OCI-LY3 (cell line): ENCODE measurements around the gene TMEM229A.
"Not testable (repeated sequence)": the region's sequence is repeated elsewhere in the genome, so short reads cannot be mapped to it uniquely, and the experiment has no call there.

Experiments used
- H2AFZ ChIP-seq: fragments of 200-600, 300-600 bp; shearing (Covaris generic); 2 replicates; pipeline ENCODE4 v1.6.0; 2014; ENCODE audit warnings: antibody characterized with exemption, low read depth, low read length
- H3K27ac ChIP-seq: fragments of 200-600, 300-600 bp; sonication (generic); 2 replicates; pipeline ENCODE4 v1.5.1; 2014; ENCODE audit warnings: mild to moderate bottlenecking, low read length, moderate library complexity, mixed read lengths
- H3K27me3 ChIP-seq: fragments of 200-600, 300-600 bp; sonication (generic); 2 replicates; pipeline ENCODE4 v1.6.1; 2014; ENCODE audit warnings: low read depth, low read length, mixed read lengths
- H3K36me3 ChIP-seq: fragments of 200-600, 300-600 bp; sonication (generic); replicated peaks from 2 replicates; pipeline ENCODE3; 2014; ENCODE audit warnings: low read depth, low read length, mixed read lengths
- H3K4me1 ChIP-seq: fragments of 300-600, 200-600 bp; sonication (generic); 2 replicates; pipeline ENCODE4 v1.6.1; 2014; ENCODE audit warnings: low read length, mixed read lengths
- H3K4me2 ChIP-seq: fragments of 200-600, 300-600 bp; sonication (generic); 2 replicates; pipeline ENCODE4 v1.6.1; 2014; ENCODE audit warnings: low read length, mixed read lengths
- H3K4me3 ChIP-seq: fragments of 300-600, 200-600 bp; sonication (generic); 2 replicates; pipeline ENCODE4 v1.5.1; 2014; ENCODE audit warnings: antibody characterized with exemption, mild to moderate bottlenecking, low read length, moderate library complexity
- H3K79me2 ChIP-seq: fragments of 300-600, 200-600 bp; shearing (Covaris generic); 2 replicates; pipeline ENCODE4 v1.6.1; 2014; ENCODE audit warnings: mild to moderate bottlenecking, low read length, mixed read lengths
- H3K9ac ChIP-seq: fragments of 300-600, 200-600 bp; shearing (Covaris generic); 2 replicates; pipeline ENCODE4 v1.6.0; 2014; ENCODE audit warnings: mild to moderate bottlenecking, low read length, moderate library complexity
- H3K9me3 ChIP-seq: fragments of 200-600, 300-600 bp; shearing (Covaris generic); 2 replicates; pipeline ENCODE4 v1.6.1; 2014; ENCODE audit warnings: low read length, mixed read lengths; ENCODE audit not compliant: insufficient read depth
- H4K20me1 ChIP-seq: fragments of 200-600, 300-600 bp; sonication (generic); 2 replicates; pipeline ENCODE4 v1.6.1; 2016; ENCODE audit warnings: low read length, mixed read lengths; ENCODE audit not compliant: insufficient read depth
- CTCF ChIP-seq: fragments of 200-600, 300-600 bp; sonication (generic); IDR thresholded peaks from 2 replicates; pipeline ENCODE4 v1.5.1; 2014; ENCODE audit warnings: antibody characterized with exemption, low read length, low read depth
- EZH2phosphoT487 ChIP-seq: fragments of 200-600 bp; shearing (Covaris generic); IDR thresholded peaks from 2 replicates; pipeline ENCODE4 v1.6.1; 2018; ENCODE audit warnings: antibody characterized with exemption, mixed run types, low read depth

Gene TMEM229A

GRCh38 chr7:124022551-124022950, 10.3 kb downstream of the TMEM229A start:
- Histone ChIP-seq H3K4me1 (no peaks in the 10 kb centered on the region), H4K20me1 (no peaks in the 10 kb centered on the region), H3K4me3 (no peak overlapping the region), H3K27ac (no peak overlapping the region), H3K36me3 (no peaks in the 10 kb centered on the region), H3K4me2 (no peak overlapping the region), H3K27me3 (no peaks in the 10 kb centered on the region), H3K9me3 (no peaks in the 10 kb centered on the region), H2AFZ (no peak overlapping the region), H3K9ac (no peak overlapping the region), H3K79me2 (no peaks in the 10 kb centered on the region)
- no peak for TF ChIP-seq EZH2phosphoT487
- no peak for TF ChIP-seq CTCF

DNA sequence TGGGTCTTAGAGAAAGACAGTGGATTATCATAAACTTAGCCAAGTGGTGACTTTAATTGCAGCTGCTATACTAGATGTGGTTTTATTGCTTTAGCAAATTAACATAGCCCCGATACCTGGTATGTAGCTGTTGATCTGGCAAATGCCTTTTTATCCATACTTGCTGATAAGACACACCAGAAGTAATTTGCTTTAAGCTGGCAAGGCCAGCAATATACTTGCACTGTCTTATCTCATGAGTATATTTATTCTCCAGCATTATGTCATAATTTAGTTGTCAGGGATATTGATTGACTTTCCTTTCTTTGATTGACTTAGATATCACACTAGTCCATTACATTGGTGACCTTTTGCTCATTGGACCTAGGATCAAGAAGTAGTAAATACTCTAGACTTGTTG, 12.8 kb downstream of the TMEM229A start:
- H3K9me3 ChIP-seq, result no peaks in the 10 kb centered on the region
- TF ChIP-seq EZH2phosphoT487, result no peak
- H3K4me3 ChIP-seq, result no peak overlapping the region
- H2AFZ ChIP-seq, result no peak overlapping the region
- no peak overlapping the region for H3K27ac ChIP-seq
- no peaks in the 10 kb centered on the region for H3K4me1 ChIP-seq
- H3K9ac ChIP-seq, result no peak overlapping the region
- no peaks in the 10 kb centered on the region for H3K79me2 ChIP-seq
- no peaks in the 10 kb centered on the region for H3K27me3 ChIP-seq
- H3K4me2 ChIP-seq, result no peak overlapping the region
- H3K36me3 ChIP-seq, result no peaks in the 10 kb centered on the region
- H4K20me1 ChIP-seq, result no peaks in the 10 kb centered on the region

- Histone ChIP-seq H3K4me3 (no peak overlapping the region), H4K20me1 (no peaks in the 10 kb centered on the region), H3K27ac (no peak overlapping the region), H3K27me3 (no peaks in the 10 kb centered on the region), H3K9me3 (no peaks in the 10 kb centered on the region), H3K79me2 (no peaks in the 10 kb centered on the region), H2AFZ (no peak overlapping the region), H3K9ac (no peak overlapping the region), H3K36me3 (no peaks in the 10 kb centered on the region), H3K4me1 (peaks cover 8% of the 10 kb centered on the region), H3K4me2 (no peak overlapping the region)
- TF ChIP-seq CTCF (no peak), EZH2phosphoT487 (no peak)
Measured at GRCh38 chr7:124013306-124013705, 19.6 kb downstream of the TMEM229A start.

GRCh38 chr7:124012864-124013263, 20.0 kb downstream of the TMEM229A start:
- Histone ChIP-seq H3K4me2 (no peak overlapping the region), H3K4me3 (no peak overlapping the region), H4K20me1 (no peaks in the 10 kb centered on the region), H3K4me1 (peaks cover 8% of the 10 kb centered on the region), H3K36me3 (no peaks in the 10 kb centered on the region), H3K9me3 (no peaks in the 10 kb centered on the region), H3K27me3 (no peaks in the 10 kb centered on the region), H3K79me2 (no peaks in the 10 kb centered on the region), H2AFZ (no peak overlapping the region), H3K27ac (no peak overlapping the region), H3K9ac (no peak overlapping the region)
- no peak for TF ChIP-seq CTCF
- TF ChIP-seq EZH2phosphoT487, result no peak

DNA sequence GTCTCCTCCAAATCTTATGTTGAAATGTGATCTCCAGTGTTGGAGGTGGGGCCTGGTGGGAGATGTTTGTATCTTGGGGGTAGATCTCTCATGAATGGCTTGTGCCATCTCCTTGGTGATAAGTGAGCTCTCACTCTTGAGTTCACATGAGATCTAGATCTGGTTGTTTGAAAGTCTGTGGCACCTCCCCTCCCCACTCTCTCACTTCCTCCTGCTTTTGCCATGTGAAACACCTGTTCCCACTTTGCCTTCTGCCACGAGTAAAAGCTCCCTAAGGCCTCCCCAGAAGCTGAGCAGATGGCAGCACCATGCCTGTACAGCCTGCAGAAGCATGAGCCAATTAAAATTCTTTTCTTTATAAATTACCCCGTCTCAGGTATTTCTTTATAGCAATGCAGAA, 23.5 kb downstream of the TMEM229A start:
- Histone ChIP-seq H3K36me3 (no peaks in the 10 kb centered on the region), H3K4me3 (no peak overlapping the region), H3K79me2 (no peaks in the 10 kb centered on the region), H3K9me3 (no peaks in the 10 kb centered on the region), H3K4me1 (peaks cover 8% of the 10 kb centered on the region), H3K4me2 (no peak overlapping the region), H3K9ac (no peak overlapping the region), H4K20me1 (no peaks in the 10 kb centered on the region), H3K27ac (no peak overlapping the region), H3K27me3 (no peaks in the 10 kb centered on the region), H2AFZ (no peak overlapping the region)
- no peak for TF ChIP-seq CTCF
- no peak for TF ChIP-seq EZH2phosphoT487

DNA sequence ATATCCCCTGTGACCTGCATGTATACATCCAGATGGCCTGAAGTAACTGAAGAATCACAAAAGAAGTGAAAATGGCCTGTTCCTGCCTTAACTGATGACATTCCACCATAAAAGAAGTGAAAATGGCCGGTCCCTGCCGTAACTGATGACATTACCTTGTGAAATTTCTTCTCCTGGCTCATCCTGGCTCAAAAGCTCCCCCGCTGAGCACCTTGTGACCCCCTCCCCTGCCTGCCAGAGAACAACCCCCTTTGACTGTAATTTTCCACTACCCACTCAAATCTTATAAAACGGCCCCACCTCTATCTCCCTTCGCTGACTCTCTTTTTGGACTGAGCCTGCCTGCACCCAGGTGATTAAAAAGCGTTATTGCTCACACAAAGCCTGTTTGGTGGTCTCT, 24.6 kb downstream of the TMEM229A start:
- not testable (repeated sequence) for H2AFZ ChIP-seq, H3K79me2 ChIP-seq, H3K27me3 ChIP-seq, H3K9ac ChIP-seq, H3K27ac ChIP-seq, H3K4me3 ChIP-seq, H3K9me3 ChIP-seq, H3K4me2 ChIP-seq, H3K4me1 ChIP-seq, H3K36me3 ChIP-seq, H4K20me1 ChIP-seq
